Vagina (tissue), 2 donors: Measurements from ENCODE around the gene INTS11.

Experiments used
- POLR2A ChIP-seq, 2 donors: fragments of 450-650 bp; IDR thresholded peaks; one replicate each; pipeline ENCODE4 v1.6.1; 2017; ENCODE audit warnings: antibody characterized with exemption in 2 of 2, mild to moderate bottlenecking in 2 of 2, moderate library complexity in 2 of 2
- POLR2AphosphoS5 ChIP-seq, 2 donors: sonication (generic); formaldehyde crosslinking; IDR thresholded peaks; one replicate each; pipeline ENCODE4 v1.9.0; 2017; ENCODE audit warnings: antibody characterized with exemption in 2 of 2, mild to moderate bottlenecking in 2 of 2, low read depth in 1 of 2; ENCODE audit not compliant: insufficient read depth in 1 of 2
- TF ChIP-seq, protein P1 (sequence below), 3 experiments: fragments of 450-650 bp in 2 of 3; fragments of 200-600 bp in 1 of 3; sonication (generic) in 1 of 3; IDR thresholded peaks; one replicate each; pipeline ENCODE4 v1.5.1; 2017 to 2019; ENCODE audit warnings: antibody characterized with exemption in 3 of 3, mild to moderate bottlenecking in 2 of 3, moderate library complexity in 2 of 3

DNA sequence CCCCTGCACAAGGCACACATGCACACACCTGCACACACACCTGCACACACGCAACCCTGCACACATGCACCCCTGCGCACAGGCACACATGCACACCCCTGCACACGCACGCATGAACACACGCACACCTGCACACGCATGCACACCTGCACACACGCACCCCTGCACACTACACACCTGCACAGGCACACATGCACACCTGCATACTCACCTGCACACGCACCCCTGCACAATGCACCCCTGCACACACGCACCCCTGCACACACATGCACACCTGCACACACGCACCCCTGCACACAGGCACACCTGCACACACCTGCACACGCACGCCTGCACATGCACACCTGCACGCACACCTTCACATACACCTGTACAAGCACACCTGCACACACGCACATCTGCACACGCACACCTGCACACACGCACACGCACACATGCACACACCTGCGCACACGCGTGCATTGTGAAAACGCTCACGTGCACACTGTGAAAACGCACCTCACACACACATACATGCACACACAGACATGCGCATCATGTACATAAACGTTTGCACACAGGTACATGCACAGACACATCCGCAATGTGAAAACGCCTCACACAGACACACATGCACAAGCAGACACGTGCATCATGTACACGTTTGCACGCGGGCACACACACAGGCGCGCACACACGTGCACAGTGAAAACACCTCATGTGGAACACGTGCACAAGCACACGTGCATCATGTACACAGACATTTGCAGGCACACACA, 16.5 kb upstream of the INTS11 start:
- TF ChIP-seq, protein P1, sequence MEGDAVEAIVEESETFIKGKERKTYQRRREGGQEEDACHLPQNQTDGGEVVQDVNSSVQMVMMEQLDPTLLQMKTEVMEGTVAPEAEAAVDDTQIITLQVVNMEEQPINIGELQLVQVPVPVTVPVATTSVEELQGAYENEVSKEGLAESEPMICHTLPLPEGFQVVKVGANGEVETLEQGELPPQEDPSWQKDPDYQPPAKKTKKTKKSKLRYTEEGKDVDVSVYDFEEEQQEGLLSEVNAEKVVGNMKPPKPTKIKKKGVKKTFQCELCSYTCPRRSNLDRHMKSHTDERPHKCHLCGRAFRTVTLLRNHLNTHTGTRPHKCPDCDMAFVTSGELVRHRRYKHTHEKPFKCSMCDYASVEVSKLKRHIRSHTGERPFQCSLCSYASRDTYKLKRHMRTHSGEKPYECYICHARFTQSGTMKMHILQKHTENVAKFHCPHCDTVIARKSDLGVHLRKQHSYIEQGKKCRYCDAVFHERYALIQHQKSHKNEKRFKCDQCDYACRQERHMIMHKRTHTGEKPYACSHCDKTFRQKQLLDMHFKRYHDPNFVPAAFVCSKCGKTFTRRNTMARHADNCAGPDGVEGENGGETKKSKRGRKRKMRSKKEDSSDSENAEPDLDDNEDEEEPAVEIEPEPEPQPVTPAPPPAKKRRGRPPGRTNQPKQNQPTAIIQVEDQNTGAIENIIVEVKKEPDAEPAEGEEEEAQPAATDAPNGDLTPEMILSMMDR (IDR thresholded peaks at IDR 0.05): no peak
- TF ChIP-seq POLR2A (IDR thresholded peaks at IDR 0.05) (no peak), POLR2AphosphoS5 (IDR thresholded peaks at IDR 0.05; ENCODE audit: insufficient read depth in 1 of 2, low read depth in 1 of 2) (no peak)
